ENCODE results near the gene KLHL35.

The KLHL35 gene

DNA sequence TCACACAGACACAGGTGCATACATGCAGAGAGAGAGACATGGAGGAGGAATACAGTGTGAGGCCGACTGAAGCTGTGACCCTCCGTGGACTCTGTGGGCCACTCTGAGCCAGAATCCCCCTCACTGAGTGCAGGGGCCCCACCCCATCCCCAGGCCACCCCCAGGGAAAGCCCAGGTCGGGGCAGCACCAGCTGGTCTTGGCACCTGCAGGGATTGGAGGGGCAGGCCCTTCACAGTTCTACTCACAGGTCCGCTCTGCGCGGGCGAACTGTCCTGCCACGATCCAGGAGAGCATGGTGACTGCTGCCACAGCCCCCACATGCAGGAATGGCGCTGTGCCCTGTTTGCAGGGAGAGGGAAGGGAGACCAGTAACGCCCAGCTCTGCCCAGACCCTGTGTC, 16.3 kb upstream of the KLHL35 start:
- ChIA-PET POLR2A (no interaction called here), CTCF (no interaction called here)
- no peak for DNase-seq (ENCODE audit: extremely low spot score)
- TF ChIP-seq L3MBTL2 (conservative IDR thresholded peaks at IDR 0.05): no peak
- TF ChIP-seq SP1 (IDR thresholded peaks at IDR 0.05): no peak

- CTCF ChIA-PET: interaction anchor here (0.7 kb wide), 1 partner anchor 84 kb away, joined by 3 read pairs; no protein-coding TSS in a partner anchor
- no peak for DNase-seq (ENCODE audit: extremely low spot score)
- TF ChIP-seq NFRKB (IDR thresholded peaks at IDR 0.05): no peak
- POLR2A ChIA-PET: no interaction called here
These were observed 14.4 kb upstream of the KLHL35 start for GRCh38 chr11:75447415-75447814.

DNA sequence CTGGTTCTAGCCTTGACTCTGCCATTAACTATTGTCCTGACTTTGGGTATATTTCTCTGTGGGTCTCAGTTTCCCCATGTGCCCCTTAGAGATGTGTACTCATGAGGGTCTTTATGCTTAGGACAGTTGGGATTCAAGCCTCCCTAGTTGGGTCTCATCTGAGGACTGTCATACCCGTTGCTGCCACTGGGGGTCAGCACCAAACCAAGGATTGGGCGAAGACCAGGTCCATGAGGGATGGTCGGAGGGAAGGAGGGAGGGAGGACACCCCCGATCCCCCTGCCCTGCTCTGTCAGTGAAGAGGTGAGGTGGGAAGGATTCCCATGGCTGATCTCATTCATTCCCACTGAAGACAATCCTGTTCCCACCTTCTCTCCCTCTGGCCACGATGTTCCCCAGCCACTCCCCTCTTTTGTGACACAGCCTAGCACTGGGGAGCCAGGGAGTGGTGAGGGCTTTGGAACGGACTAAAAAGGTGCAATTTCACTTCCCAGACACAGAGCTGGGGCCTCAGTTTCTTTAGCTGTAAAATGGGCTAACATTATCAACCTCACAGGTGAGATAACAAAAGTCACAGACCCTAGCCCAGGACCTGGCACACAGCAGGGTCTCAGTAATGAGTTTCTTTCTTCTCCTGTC, 12.4 kb upstream of the KLHL35 start:
- peak; percentile 83 for DNase-seq (ENCODE audit: extremely low spot score)
- ChIA-PET POLR2A (no interaction called here), CTCF (interaction anchor here (0.6 to 3.4 kb wide), 4 partner anchors 56 to 947 kb away, joined by 3 to 25 read pairs (median 4); no protein-coding TSS in a partner anchor)
- TF ChIP-seq SUZ12 (IDR thresholded peaks at IDR 0.05) (no peak), BHLHE40 (IDR thresholded peaks at IDR 0.05; ENCODE audit: borderline replicate concordance) (no peak), LEF1 (IDR thresholded peaks at IDR 0.05; ENCODE audit: borderline replicate concordance) (no peak)

DNA sequence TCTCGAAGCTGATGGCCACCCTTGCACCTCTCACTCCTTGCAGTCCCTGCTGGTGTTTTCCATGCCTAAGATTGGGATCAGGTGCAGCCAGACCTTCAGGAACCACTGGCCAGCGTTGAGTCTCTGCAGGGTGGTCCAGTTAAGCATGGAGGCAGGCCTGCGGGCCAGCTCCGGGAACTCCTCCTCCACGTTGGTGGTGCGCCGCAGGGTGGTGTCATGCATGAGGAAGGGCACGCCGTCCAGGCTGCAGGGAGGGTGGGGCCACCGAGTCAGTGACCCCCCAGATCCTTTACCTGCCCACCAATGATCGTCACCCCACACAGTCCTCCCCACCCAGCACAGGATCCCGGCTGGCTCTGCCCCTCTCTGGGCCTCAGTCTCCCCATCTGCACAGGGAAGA, 10.0 kb upstream of the KLHL35 start:
- POLR2A ChIA-PET: no interaction called here
- DNase-seq (ENCODE audit: extremely low spot score): no peak
- TF ChIP-seq NFRKB (IDR thresholded peaks at IDR 0.05) (no peak), TARDBP (IDR thresholded peaks at IDR 0.05) (no peak), SUZ12 (IDR thresholded peaks at IDR 0.05) (no peak), ELF4 (IDR thresholded peaks at IDR 0.05) (no peak), LEF1 (IDR thresholded peaks at IDR 0.05; ENCODE audit: borderline replicate concordance) (no peak), FOXM1 (IDR thresholded peaks at IDR 0.05; ENCODE audit: borderline replicate concordance) (no peak), CTBP1 (IDR thresholded peaks at IDR 0.05; ENCODE audit: borderline replicate concordance) (no peak), FOXA1 (IDR thresholded peaks at IDR 0.05) (no peak), BHLHE40 (IDR thresholded peaks at IDR 0.05; ENCODE audit: borderline replicate concordance) (no peak), ARNT (IDR thresholded peaks at IDR 0.05) (no peak), FOXK2 (IDR thresholded peaks at IDR 0.05) (no peak), L3MBTL2 (conservative IDR thresholded peaks at IDR 0.05) (no peak), SP1 (IDR thresholded peaks at IDR 0.05) (no peak), HDGF (IDR thresholded peaks at IDR 0.05; ENCODE audit: borderline replicate concordance) (no peak), ZNF384 (IDR thresholded peaks at IDR 0.05) (no peak)
- TF ChIP-seq, protein P1, sequence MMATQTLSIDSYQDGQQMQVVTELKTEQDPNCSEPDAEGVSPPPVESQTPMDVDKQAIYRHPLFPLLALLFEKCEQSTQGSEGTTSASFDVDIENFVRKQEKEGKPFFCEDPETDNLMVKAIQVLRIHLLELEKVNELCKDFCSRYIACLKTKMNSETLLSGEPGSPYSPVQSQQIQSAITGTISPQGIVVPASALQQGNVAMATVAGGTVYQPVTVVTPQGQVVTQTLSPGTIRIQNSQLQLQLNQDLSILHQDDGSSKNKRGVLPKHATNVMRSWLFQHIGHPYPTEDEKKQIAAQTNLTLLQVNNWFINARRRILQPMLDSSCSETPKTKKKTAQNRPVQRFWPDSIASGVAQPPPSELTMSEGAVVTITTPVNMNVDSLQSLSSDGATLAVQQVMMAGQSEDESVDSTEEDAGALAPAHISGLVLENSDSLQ (IDR thresholded peaks at IDR 0.05): no peak
- CTCF ChIA-PET: interaction anchor here (3.4 kb wide), 1 partner anchor 89 kb away, joined by 25 read pairs; no protein-coding TSS in a partner anchor

DNA sequence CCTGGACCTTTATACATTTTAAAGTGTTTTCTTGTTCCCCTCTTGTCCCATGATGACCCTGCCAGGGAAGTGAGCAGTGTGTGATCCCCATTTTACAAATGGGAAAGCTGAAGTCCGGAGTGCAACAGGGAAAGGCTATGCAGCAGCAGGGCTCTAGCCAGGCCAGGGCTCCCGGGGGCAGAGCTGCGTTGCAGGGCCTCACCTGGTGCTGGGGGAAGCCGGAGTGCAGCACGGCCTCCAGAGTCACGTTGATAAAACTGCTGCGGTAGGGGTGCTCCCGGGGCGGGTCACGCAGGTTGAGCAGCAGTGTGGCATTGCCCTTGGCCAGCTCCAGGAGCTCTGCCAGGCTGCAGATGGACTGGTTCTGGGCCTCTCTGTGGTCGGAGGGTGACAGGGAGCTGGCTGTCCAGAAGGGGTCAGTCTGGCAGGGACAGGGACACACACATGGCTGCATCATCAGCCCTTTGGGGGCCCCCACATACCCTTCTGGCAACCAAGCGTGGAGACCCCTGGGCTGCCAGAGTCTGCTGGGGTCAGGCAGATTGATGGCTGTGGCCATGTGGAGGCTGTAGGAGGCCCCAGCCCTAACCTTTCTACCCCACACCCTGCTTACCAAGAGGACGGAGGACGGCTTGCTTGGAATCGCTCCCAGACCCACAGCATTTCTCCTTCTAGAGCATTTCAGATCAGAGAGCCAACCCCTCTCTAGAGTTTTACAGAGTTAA, 9.3 kb upstream of the KLHL35 start:
- DNase-seq (ENCODE audit: extremely low spot score): no peak
- TF ChIP-seq FOXM1 (IDR thresholded peaks at IDR 0.05; ENCODE audit: borderline replicate concordance): no peak
- TF ChIP-seq LEF1 (IDR thresholded peaks at IDR 0.05; ENCODE audit: borderline replicate concordance): no peak
- TF ChIP-seq HDGF (IDR thresholded peaks at IDR 0.05; ENCODE audit: borderline replicate concordance): no peak
- TF ChIP-seq, protein P1 (IDR thresholded peaks at IDR 0.05): no peak
- no peak for TF ChIP-seq ZNF384 (IDR thresholded peaks at IDR 0.05)
- no peak for TF ChIP-seq BHLHE40 (IDR thresholded peaks at IDR 0.05; ENCODE audit: borderline replicate concordance)
- TF ChIP-seq TARDBP (IDR thresholded peaks at IDR 0.05): no peak
- ChIA-PET POLR2A (no interaction called here), CTCF (no interaction called here)

DNA sequence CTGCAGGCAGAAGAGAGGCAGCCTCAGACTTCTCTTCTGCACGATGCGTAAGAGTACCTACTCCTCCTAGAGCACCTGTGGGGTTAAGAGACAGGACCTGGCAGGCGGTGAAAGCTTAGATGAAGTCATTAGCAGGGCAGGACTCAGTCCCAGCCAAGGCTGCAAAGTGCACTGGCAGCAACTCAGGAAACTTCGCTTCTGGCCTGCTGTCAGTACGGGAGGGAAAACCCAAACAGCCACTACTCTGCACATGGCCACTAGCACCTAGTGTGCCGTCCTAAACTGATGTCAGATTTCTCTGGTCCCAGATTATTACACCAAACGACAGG, 8.8 kb upstream of the KLHL35 start:
- DNase-seq (ENCODE audit: extremely low spot score): no peak
- no peak for TF ChIP-seq ARNT (IDR thresholded peaks at IDR 0.05)
- no peak for TF ChIP-seq L3MBTL2 (conservative IDR thresholded peaks at IDR 0.05)
- no peak for TF ChIP-seq FOXK2 (IDR thresholded peaks at IDR 0.05)
- no peak for TF ChIP-seq NFRKB (IDR thresholded peaks at IDR 0.05)
- no peak for TF ChIP-seq SUZ12 (IDR thresholded peaks at IDR 0.05)
- no peak for TF ChIP-seq ZNF384 (IDR thresholded peaks at IDR 0.05)
- no peak for TF ChIP-seq ELF4 (IDR thresholded peaks at IDR 0.05)
- TF ChIP-seq HDGF (IDR thresholded peaks at IDR 0.05; ENCODE audit: borderline replicate concordance): no peak
- TF ChIP-seq TARDBP (IDR thresholded peaks at IDR 0.05): no peak
- no peak for TF ChIP-seq LEF1 (IDR thresholded peaks at IDR 0.05; ENCODE audit: borderline replicate concordance)
- TF ChIP-seq SP1 (IDR thresholded peaks at IDR 0.05): no peak
- no peak for TF ChIP-seq CTBP1 (IDR thresholded peaks at IDR 0.05; ENCODE audit: borderline replicate concordance)
- no peak for TF ChIP-seq FOXA1 (IDR thresholded peaks at IDR 0.05)
- no peak for TF ChIP-seq BHLHE40 (IDR thresholded peaks at IDR 0.05; ENCODE audit: borderline replicate concordance)
- TF ChIP-seq, protein P1 (IDR thresholded peaks at IDR 0.05): no peak
- no peak for TF ChIP-seq FOXM1 (IDR thresholded peaks at IDR 0.05; ENCODE audit: borderline replicate concordance)
- ChIA-PET CTCF (no interaction called here), POLR2A (no interaction called here)
